Measurements from ENCODE around the gene RPS15. TPM values are rescaled to one million over a fixed set of nuclear protein-coding genes. Genes with fewer than 3 reads are reported as not detected.

RPS15 gene
- total and polyA plus RNA-seq, 9 of the 15 experiments (the other 6 are each of a cell fraction or from before 2014, with no cell fraction given): 605 to 2,791 (median 957) TPM

- TF ChIP-seq KDM1A (IDR thresholded peaks at IDR 0.05) (peak; percentile 82 to 92), RBM25 (IDR thresholded peaks at IDR 0.05; ENCODE audit: low read depth, low read length, severe bottlenecking) (peak; percentile 96), ARHGAP35 (IDR thresholded peaks at IDR 0.05; ENCODE audit: partially characterized antibody) (no peak), TCF7 (IDR thresholded peaks at IDR 0.05; ENCODE audit: borderline replicate concordance) (no peak), RCOR1 (IDR thresholded peaks at IDR 0.05; ENCODE audit: borderline replicate concordance in 1 of 2, low read depth in 2 of 2, low read length in 2 of 2) (peak; percentile 43 to 66; a peak in 3 of 4 replicates), ZFP36 (IDR thresholded peaks at IDR 0.05; ENCODE audit: low read depth, low read length, partially characterized antibody) (peak; percentile 88), CHCHD3 (CRISPR knock-in tag; IDR thresholded peaks at IDR 0.05) (no peak), TRIM24 (IDR thresholded peaks at IDR 0.05) (no peak), BCOR (IDR thresholded peaks at IDR 0.05) (peak; percentile 99), CBX1 (IDR thresholded peaks at IDR 0.05; ENCODE audit: low read depth) (peak; percentile 88), PTTG1 (tag; IDR thresholded peaks at IDR 0.05; ENCODE audit: low read depth) (no peak), CBFA2T3 (IDR thresholded peaks at IDR 0.05) (no peak), HCFC1 (IDR thresholded peaks at IDR 0.05; ENCODE audit: low read depth, low read length) (no peak), ZNF197 (CRISPR knock-in tag; IDR thresholded peaks at IDR 0.05; ENCODE audit: low read depth) (no peak), NUFIP1 (IDR thresholded peaks at IDR 0.05; ENCODE audit: partially characterized antibody) (no peak), ADNP (tag; IDR thresholded peaks at IDR 0.05) (peak; percentile 57; the same call in 1 of the 2 replicates), SMARCA5 (IDR thresholded peaks at IDR 0.05) (peak; percentile 87), PTBP1 (IDR thresholded peaks at IDR 0.05; ENCODE audit: low read depth, low read length) (0 out of 2 replicates have a peak, but pooled peaks have one; percentile 82), THRAP3 (IDR thresholded peaks at IDR 0.05; ENCODE audit: borderline replicate concordance) (no peak)
- TF ChIP-seq, protein P1, sequence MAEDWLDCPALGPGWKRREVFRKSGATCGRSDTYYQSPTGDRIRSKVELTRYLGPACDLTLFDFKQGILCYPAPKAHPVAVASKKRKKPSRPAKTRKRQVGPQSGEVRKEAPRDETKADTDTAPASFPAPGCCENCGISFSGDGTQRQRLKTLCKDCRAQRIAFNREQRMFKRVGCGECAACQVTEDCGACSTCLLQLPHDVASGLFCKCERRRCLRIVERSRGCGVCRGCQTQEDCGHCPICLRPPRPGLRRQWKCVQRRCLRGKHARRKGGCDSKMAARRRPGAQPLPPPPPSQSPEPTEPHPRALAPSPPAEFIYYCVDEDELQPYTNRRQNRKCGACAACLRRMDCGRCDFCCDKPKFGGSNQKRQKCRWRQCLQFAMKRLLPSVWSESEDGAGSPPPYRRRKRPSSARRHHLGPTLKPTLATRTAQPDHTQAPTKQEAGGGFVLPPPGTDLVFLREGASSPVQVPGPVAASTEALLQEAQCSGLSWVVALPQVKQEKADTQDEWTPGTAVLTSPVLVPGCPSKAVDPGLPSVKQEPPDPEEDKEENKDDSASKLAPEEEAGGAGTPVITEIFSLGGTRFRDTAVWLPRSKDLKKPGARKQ (CRISPR knock-in tag; IDR thresholded peaks at IDR 0.05): no peak
- TF ChIP-seq, protein P2, sequence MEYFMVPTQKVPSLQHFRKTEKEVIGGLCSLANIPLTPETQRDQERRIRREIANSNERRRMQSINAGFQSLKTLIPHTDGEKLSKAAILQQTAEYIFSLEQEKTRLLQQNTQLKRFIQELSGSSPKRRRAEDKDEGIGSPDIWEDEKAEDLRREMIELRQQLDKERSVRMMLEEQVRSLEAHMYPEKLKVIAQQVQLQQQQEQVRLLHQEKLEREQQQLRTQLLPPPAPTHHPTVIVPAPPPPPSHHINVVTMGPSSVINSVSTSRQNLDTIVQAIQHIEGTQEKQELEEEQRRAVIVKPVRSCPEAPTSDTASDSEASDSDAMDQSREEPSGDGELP (CRISPR knock-in tag; IDR thresholded peaks at IDR 0.05; ENCODE audit: borderline replicate concordance): peak; percentile 26; the same call in 1 of the 2 replicates
These were observed 40.4 kb upstream of the RPS15 start (continued) for GRCh38 chr19:1397838-1398237.

All from K562 (cell line).